Thoracic aorta (tissue), 2 donors: ENCODE data around the gene GATA2. TPM values are rescaled to one million over a fixed set of nuclear protein-coding genes. Genes with fewer than 3 reads are reported as not detected.
A peak's percentile ranks its signal among the peaks of the same experiment; 100 is the strongest.

Source experiments
- ATAC-seq: fragments of 150-250 bp; one replicate; pipeline ENCODE4 v1.8.0; 2017; ENCODE audit warnings: low read depth; ENCODE audit not compliant: insufficient number of reproducible peaks, low FRiP score
- DNase-seq: peaks from one replicate; pipeline ENCODE4 v3.0.0-alpha.2; 2020; ENCODE audit warnings: low spot score
- H3K27ac ChIP-seq, 2 donors: fragments of 200-600 bp; sonication (generic); 1 replicate in 1 of 2; 2 replicates in 1 of 2; pipeline ENCODE4 v1.5.1; 2016; ENCODE audit warnings: mild to moderate bottlenecking in 2 of 2, moderate library complexity in 2 of 2
- H3K27me3 ChIP-seq: fragments of 200-600 bp; sonication (generic); replicated peaks from 2 replicates; pipeline ENCODE4 v1.6.0; 2016; ENCODE audit warnings: mild to moderate bottlenecking; ENCODE audit not compliant: insufficient read depth
- H3K36me3 ChIP-seq: fragments of 200-600 bp; sonication (generic); one replicate; pipeline ENCODE4 v1.5.1; 2016
- H3K4me1 ChIP-seq, 2 donors: fragments of 200-600 bp; sonication (generic); 1 replicate in 1 of 2; 2 replicates in 1 of 2; pipeline versions ENCODE4 v1.5.1 to v1.6.0; 2016; ENCODE audit warnings: low read depth in 2 of 2, mild to moderate bottlenecking in 1 of 2; ENCODE audit not compliant: control insufficient read depth in 1 of 2
- H3K4me3 ChIP-seq: fragments of 200-600 bp; sonication (generic); 2 replicates; pipeline ENCODE4 v1.5.1; 2016; ENCODE audit warnings: mild to moderate bottlenecking
- H3K9me3 ChIP-seq: fragments of 200-600 bp; sonication (generic); 2 replicates; pipeline ENCODE4 v1.5.1; 2016
- total RNA-seq, 2 donors: library from RNA; depleted of rRNA; stranded (reverse); fragments of >200 nt; gene quantifications; one replicate each; pipeline versions ENCODE4 v1.1.0 to v1.2.3, GENCODE V29; 2016
- TF ChIP-seq, protein P1 (sequence below): fragments of 200-600 bp; sonication (generic); IDR thresholded peaks from one replicate; pipeline ENCODE4 v1.5.1; 2019; ENCODE audit warnings: antibody characterized with exemption

Gene GATA2
- total RNA-seq, 2 donors from 2014 or later: 5.2 to 21.3 TPM

DNA sequence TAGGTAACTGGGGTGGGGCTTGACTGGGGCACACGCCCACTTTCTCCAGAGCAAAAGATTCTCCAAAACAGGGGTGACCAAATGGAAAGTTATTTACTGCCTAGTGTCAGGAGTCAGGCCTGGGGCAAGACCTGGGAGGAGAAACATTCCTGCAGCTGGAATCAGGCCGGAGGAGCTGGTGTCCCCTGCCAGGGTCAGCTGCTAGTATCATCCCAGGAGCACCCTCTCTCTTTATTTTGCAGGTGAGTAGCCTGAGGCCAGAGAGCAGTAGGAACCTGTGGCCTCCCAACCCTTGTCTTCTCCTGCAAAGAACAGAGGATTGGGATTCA lies 59.2 kb downstream of the GATA2 start:
- no peak for DNase-seq
- Histone ChIP-seq H3K9me3 (no peaks in the 10 kb centered on the region), H3K27ac (no peak overlapping the region), H3K4me3 (no peak overlapping the region), H3K27me3 (no peaks in the 10 kb centered on the region), H3K36me3 (no peaks in the 10 kb centered on the region), H3K4me1 (peaks cover 6 to 12% of the 10 kb centered on the region in 2 donors)
- TF ChIP-seq, protein P1, sequence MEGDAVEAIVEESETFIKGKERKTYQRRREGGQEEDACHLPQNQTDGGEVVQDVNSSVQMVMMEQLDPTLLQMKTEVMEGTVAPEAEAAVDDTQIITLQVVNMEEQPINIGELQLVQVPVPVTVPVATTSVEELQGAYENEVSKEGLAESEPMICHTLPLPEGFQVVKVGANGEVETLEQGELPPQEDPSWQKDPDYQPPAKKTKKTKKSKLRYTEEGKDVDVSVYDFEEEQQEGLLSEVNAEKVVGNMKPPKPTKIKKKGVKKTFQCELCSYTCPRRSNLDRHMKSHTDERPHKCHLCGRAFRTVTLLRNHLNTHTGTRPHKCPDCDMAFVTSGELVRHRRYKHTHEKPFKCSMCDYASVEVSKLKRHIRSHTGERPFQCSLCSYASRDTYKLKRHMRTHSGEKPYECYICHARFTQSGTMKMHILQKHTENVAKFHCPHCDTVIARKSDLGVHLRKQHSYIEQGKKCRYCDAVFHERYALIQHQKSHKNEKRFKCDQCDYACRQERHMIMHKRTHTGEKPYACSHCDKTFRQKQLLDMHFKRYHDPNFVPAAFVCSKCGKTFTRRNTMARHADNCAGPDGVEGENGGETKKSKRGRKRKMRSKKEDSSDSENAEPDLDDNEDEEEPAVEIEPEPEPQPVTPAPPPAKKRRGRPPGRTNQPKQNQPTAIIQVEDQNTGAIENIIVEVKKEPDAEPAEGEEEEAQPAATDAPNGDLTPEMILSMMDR: no peak
- no peak for ATAC-seq

DNA sequence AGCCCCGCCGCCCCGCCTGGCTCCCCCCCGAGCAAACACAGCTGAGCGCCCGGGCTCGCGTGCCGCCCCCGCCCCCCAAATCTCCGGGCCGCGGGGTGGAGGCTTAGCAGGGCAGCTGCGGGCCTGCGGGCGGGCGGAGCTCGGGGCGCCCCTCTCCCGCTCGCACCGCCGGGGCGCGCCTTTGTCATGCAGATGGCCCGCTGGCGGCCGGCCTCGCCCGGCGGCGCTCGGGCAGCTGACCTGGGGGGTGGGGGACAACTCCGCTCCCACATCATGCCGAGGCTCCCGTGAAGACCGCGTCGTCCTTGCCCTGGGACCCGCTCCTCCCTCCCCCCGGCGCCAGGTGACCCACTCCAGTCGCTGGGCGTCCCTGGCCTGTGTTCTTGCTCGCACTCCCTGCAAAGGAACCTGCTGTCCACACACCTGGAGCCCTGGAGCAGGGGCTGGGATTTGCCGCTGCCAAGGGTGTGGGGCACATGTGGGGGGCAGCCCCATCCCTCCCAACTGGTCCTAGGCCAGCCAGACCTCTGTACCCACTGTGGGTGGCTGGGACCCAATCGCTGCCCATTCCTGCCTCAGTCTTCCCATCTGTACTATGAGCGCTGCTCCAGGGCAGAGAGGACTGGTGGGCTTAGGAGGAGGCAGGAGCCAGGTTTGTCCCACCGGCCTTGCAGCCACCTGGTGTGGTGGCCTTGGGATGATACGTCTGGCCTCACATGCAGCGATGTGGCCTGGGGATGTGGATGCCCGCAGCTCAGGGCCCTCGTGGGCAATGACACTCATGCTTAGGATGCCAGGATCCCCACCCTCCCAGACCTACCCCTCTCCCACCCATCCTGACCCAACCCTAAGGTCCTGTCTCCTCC lies 59.8 kb downstream of the GATA2 start:
- Histone ChIP-seq H3K4me3 (peak overlapping the region; percentile 52), H3K36me3 (no peaks in the 10 kb centered on the region), H3K27ac (no peak overlapping the region), H3K4me1 (peaks cover 6 to 12% of the 10 kb centered on the region in 2 donors), H3K27me3 (no peaks in the 10 kb centered on the region), H3K9me3 (no peaks in the 10 kb centered on the region)
- TF ChIP-seq, protein P1: no peak
- DNase-seq (no peak), ATAC-seq (no peak)

DNA sequence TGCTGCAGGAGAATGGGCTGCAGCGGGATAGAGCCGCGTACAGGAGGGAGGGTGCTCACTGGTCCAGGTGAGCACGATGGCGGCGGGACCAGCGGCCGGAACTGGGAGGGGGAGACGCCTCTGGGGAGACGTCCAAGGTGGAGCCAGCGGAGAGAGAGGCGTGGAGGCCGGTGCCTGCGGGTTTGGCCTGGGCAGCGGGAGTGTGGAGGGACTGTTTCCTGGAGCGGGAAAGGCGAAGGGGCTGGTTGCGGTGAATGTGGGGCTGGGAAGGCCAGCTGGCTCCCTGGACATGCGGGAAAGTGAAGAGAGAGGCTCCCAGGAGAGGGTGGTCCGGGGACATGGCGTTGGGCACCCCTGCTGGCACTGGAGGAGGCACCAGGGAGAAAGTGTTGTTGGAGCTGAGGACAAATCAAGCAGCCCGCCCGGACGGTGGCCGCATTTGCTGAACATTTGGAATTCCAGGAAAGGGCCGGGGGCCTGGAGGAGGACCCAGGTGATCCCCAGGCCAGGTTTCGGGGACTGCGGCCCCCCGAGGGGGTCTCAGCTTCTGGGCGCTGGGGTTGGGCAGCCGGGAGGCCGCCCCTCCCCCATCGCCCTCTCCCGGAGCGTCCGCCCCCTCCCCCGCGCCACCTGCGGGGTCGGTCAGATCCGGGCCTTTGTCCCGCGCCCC lies 60.6 kb downstream of the GATA2 start:
- H3K9me3 ChIP-seq: no peaks in the 10 kb centered on the region
- peak overlapping the region; percentile 52 for H3K4me3 ChIP-seq
- peaks cover 6 to 12% of the 10 kb centered on the region in 2 donors for H3K4me1 ChIP-seq
- ATAC-seq: no peak
- no peaks in the 10 kb centered on the region for H3K36me3 ChIP-seq
- no peak for DNase-seq
- TF ChIP-seq, protein P1: no peak
- no peak overlapping the region for H3K27ac ChIP-seq
- no peaks in the 10 kb centered on the region for H3K27me3 ChIP-seq

DNA sequence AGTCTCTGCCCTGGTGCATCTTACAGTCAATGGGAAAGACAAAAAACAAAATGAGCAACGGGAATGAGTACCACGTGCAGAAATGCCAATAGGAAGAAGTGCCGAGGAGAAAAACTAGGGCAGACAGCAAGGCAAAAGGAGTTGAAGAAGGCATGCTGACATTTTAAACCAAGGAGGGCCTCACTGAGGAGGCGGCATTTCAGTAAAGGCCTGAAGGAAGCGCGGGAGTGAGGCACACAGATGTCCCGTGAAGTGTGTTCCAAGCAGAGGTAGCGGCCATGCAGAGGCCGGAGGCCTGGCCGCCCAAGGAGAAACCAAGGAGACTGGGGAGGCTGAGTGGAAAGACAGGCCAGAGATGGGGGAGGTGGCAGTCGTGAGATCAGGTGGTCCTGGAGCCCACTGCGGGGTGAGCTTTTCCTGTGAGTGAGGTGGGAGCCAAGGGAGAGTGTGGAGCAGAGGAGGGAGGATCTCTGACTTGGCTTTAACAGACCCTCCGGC lies 61.1 kb downstream of the GATA2 start:
- no peak for ATAC-seq
- Histone ChIP-seq H3K9me3 (no peaks in the 10 kb centered on the region), H3K27ac (no peak overlapping the region), H3K4me1 (peaks cover 6 to 12% of the 10 kb centered on the region in 2 donors), H3K27me3 (no peaks in the 10 kb centered on the region), H3K4me3 (no peak overlapping the region), H3K36me3 (no peaks in the 10 kb centered on the region)
- TF ChIP-seq, protein P1: no peak
- no peak for DNase-seq

DNA sequence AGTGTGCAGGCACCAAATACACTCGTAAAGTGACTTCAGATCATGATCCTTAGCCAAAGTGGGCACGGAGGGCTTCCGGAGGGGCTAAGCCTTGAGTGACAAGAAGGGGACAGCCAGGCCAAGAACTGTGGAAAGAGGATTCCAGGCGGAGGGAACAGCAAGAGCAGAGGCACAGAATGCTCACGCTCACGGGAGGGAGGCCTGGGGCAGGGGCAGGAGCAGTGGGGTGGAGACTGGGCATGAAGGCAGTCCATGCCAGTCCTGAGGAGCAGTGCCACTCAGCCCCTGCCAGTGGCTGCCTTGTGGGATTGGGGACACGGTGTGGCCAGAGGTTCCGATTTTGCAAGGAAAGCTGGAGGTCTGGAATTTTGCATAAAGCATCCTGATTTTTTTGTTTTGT lies 62.3 kb downstream of the GATA2 start:
- DNase-seq (no peak), ATAC-seq (no peak)
- no peaks in the 10 kb centered on the region for H3K27me3 ChIP-seq
- no peaks in the 10 kb centered on the region for H3K9me3 ChIP-seq
- TF ChIP-seq, protein P1: no peak
- H3K36me3 ChIP-seq: no peaks in the 10 kb centered on the region
- H3K4me1 ChIP-seq: peaks cover 6 to 12% of the 10 kb centered on the region in 2 donors
- H3K4me3 ChIP-seq: no peak overlapping the region
- no peak overlapping the region for H3K27ac ChIP-seq
